CD8-positive, alpha-beta memory T cell (primary cell): ENCODE results near the gene FAT1. TPM values are rescaled to one million over a fixed set of nuclear protein-coding genes. Genes with fewer than 3 reads are reported as not detected.

ENCODE experiments used
- CTCF ChIA-PET: fragments of 350-600 bp; sonication (Branson Sonifier 250); formaldehyde crosslinking; loops from one replicate; lab custom pipeline; 2021; ENCODE audit warnings: antibody characterized with exemption; lab: Charles Lee
- POLR2A ChIA-PET: fragments of 350-600 bp; sonication (Branson Sonifier 250); formaldehyde crosslinking; loops from one replicate; lab custom pipeline; 2021; ENCODE audit warnings: antibody characterized with exemption; lab: Charles Lee
- DNase-seq, 5 donors: peaks; one replicate each; pipeline versions ENCODE4 v3.0.0 to v3.0.0-alpha.2; 2020 to 2022; ENCODE audit warnings: mixed read lengths in 1 of 5
- H3K27ac ChIP-seq: one replicate; pipeline ENCODE4 v1.7.0; 2013; ENCODE audit warnings: low read depth, mild to moderate bottlenecking, low read length, moderate library complexity
- H3K27me3 ChIP-seq: 2 replicates; pipeline ENCODE4 v1.7.0; 2013; ENCODE audit warnings: low read length, mild to moderate bottlenecking; ENCODE audit not compliant: insufficient read depth, poor library complexity, severe bottlenecking
- H3K36me3 ChIP-seq: 2 replicates; pipeline ENCODE4 v1.7.0; 2013; ENCODE audit warnings: mild to moderate bottlenecking, low read length, moderate library complexity; ENCODE audit not compliant: insufficient read depth
- H3K4me1 ChIP-seq: 2 replicates; pipeline ENCODE4 v1.7.0; 2013; ENCODE audit warnings: mild to moderate bottlenecking, low read length, moderate library complexity; ENCODE audit not compliant: insufficient read depth
- H3K4me3 ChIP-seq: 2 replicates; pipeline ENCODE4 v1.7.0; 2013; ENCODE audit warnings: mild to moderate bottlenecking, low read length
- H3K9me3 ChIP-seq: 2 replicates; pipeline ENCODE4 v1.7.0; 2013; ENCODE audit warnings: mild to moderate bottlenecking, low read length
- H3K27ac Mint-ChIP-seq, 8 donors: one replicate each; pipeline ENCODE4 v1.8.0; 2020 to 2021; ENCODE audit warnings: mixed read lengths in 8 of 8, mild to moderate bottlenecking in 6 of 8, inconsistent platforms in 3 of 8, moderate library complexity in 3 of 8
- H3K27me3 Mint-ChIP-seq, 2 donors: one replicate each; pipeline ENCODE4 v1.8.0; 2020 to 2021; ENCODE audit warnings: mixed read lengths in 2 of 2, mild to moderate bottlenecking in 1 of 2, moderate library complexity in 1 of 2
- H3K36me3 Mint-ChIP-seq, 3 donors: one replicate each; pipeline ENCODE4 v1.8.0; 2020 to 2021; ENCODE audit warnings: mixed read lengths in 3 of 3, inconsistent platforms in 1 of 3, mild to moderate bottlenecking in 1 of 3
- H3K4me1 Mint-ChIP-seq, 3 donors: one replicate each; pipeline ENCODE4 v1.8.0; 2020 to 2021; ENCODE audit warnings: mixed read lengths in 3 of 3, inconsistent platforms in 1 of 3, mild to moderate bottlenecking in 1 of 3
- H3K4me3 Mint-ChIP-seq, 7 donors: one replicate each; pipeline ENCODE4 v1.8.0; 2020 to 2021; ENCODE audit warnings: mixed read lengths in 7 of 7, mild to moderate bottlenecking in 6 of 7, moderate library complexity in 4 of 7, inconsistent platforms in 2 of 7
- H3K9me3 Mint-ChIP-seq, 5 donors: one replicate each; pipeline ENCODE4 v1.8.0; 2020 to 2022; ENCODE audit warnings: mixed read lengths in 5 of 5, mild to moderate bottlenecking in 3 of 5, moderate library complexity in 2 of 5, inconsistent platforms in 1 of 5
- polyA plus RNA-seq: library from polyadenylated mRNA; unstranded; fragments of 300-500 nt; fragmentation: Illumina TruSeq; gene quantifications from one replicate; pipeline ENCODE4 v1.2.3, GENCODE V29; 2021
- total RNA-seq, 2 experiments: library from RNA; stranded (reverse); gene quantifications; one replicate each; pipeline ENCODE4 v1.2.3, GENCODE V29; 2021

FAT1 gene
- total and polyA plus RNA-seq, 3 experiments from 2014 or later = not detected

DNA sequence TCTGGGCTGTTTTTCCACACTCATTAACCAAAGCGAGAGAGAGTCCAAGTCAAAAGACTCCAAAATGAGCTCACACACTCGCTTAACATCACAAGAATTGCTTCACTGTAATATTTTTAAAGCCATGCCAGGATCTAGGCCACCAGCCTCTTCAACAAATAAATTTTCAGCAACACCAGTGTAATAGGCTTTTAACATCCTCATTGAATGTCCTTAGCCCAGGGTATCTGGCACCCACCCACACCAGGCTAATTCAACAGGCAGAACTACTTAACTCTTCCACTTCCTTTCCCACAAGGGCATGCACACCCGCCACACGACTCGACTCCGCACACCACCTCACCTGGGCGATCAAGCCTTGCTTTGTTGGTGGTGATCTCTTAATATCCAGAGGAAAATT is 34.2 kb downstream of the FAT1 start:
- H3K27me3 ChIP-seq = no peaks in the 10 kb centered on the region
- H3K27ac Mint-ChIP-seq = no peak overlapping the region
- ChIA-PET CTCF (no interaction called here), POLR2A (no interaction called here)
- no peaks in the 10 kb centered on the region for H3K4me1 ChIP-seq
- peaks cover 0 to 2% (median 0%) of the 10 kb centered on the region in 3 donors for H3K36me3 Mint-ChIP-seq
- no peak overlapping the region for H3K4me3 ChIP-seq
- no peaks in the 10 kb centered on the region for H3K9me3 ChIP-seq
- H3K4me1 Mint-ChIP-seq = no peaks in the 10 kb centered on the region
- H3K27me3 Mint-ChIP-seq = no peaks in the 10 kb centered on the region
- no peak overlapping the region for H3K27ac ChIP-seq
- H3K4me3 Mint-ChIP-seq = no peak overlapping the region
- H3K9me3 Mint-ChIP-seq = peaks cover 0 to 9% (median 5%) of the 10 kb centered on the region in 5 donors
- DNase-seq = no peak
- H3K36me3 ChIP-seq = no peaks in the 10 kb centered on the region

- no peak for DNase-seq
- Mint-ChIP-seq H3K4me3 (no peak overlapping the region), H3K36me3 (peaks cover 0 to 2% (median 0%) of the 10 kb centered on the region in 3 donors), H3K9me3 (peaks cover 0 to 8% (median 0%) of the 10 kb centered on the region in 5 donors), H3K4me1 (no peaks in the 10 kb centered on the region), H3K27ac (no peak overlapping the region), H3K27me3 (no peaks in the 10 kb centered on the region)
- Histone ChIP-seq H3K36me3 (no peaks in the 10 kb centered on the region), H3K27me3 (no peaks in the 10 kb centered on the region), H3K27ac (no peak overlapping the region), H3K4me3 (no peak overlapping the region), H3K9me3 (no peaks in the 10 kb centered on the region), H3K4me1 (no peaks in the 10 kb centered on the region)
- POLR2A ChIA-PET = no interaction called here
- CTCF ChIA-PET = no interaction called here
Measured at GRCh38 chr4:186688150-186688943, 35.3 kb downstream of the FAT1 start.

GRCh38 chr4:186687265-186687664 is 36.4 kb downstream of the FAT1 start:
- ChIA-PET CTCF (no interaction called here), POLR2A (no interaction called here)
- Mint-ChIP-seq H3K4me3 (no peak overlapping the region), H3K36me3 (no peaks in the 10 kb centered on the region), H3K9me3 (peaks cover 0 to 9% (median 2%) of the 10 kb centered on the region in 5 donors), H3K4me1 (no peaks in the 10 kb centered on the region), H3K27ac (no peak overlapping the region), H3K27me3 (no peaks in the 10 kb centered on the region)
- DNase-seq = no peak
- Histone ChIP-seq H3K27ac (no peak overlapping the region), H3K9me3 (no peaks in the 10 kb centered on the region), H3K4me3 (no peak overlapping the region), H3K4me1 (no peaks in the 10 kb centered on the region), H3K36me3 (no peaks in the 10 kb centered on the region), H3K27me3 (no peaks in the 10 kb centered on the region)

DNA sequence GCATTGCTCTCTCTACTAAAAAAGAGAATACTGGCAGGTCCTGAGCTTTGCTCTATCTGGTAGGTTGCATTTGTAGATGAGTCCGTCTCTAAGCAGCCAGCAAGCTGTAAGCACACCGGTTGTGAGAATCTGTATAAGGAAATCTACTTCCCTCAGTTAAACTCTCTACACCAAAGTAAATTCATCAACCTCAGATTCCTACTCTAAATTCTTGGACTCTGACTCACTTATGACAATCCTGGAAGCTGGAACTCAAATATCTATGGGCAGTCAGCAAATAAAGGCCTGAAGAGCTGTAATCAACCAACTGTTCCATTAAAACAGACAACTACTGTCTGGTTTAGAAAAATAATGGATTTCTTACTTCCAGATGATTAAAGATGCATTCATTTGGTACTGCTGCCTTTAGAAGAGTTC is 37.9 kb downstream of the FAT1 start:
- Histone ChIP-seq H3K4me3 (no peak overlapping the region), H3K36me3 (no peaks in the 10 kb centered on the region), H3K4me1 (no peaks in the 10 kb centered on the region), H3K27ac (no peak overlapping the region), H3K9me3 (no peaks in the 10 kb centered on the region), H3K27me3 (no peaks in the 10 kb centered on the region)
- Mint-ChIP-seq H3K27me3 (no peaks in the 10 kb centered on the region), H3K9me3 (peaks cover 0 to 9% (median 2%) of the 10 kb centered on the region in 5 donors), H3K4me3 (peak overlapping the region in 1 of 7 donors; percentile 33), H3K27ac (no peak overlapping the region), H3K4me1 (no peaks in the 10 kb centered on the region), H3K36me3 (no peaks in the 10 kb centered on the region)
- POLR2A ChIA-PET = no interaction called here
- CTCF ChIA-PET = no interaction called here
- no peak for DNase-seq

DNA sequence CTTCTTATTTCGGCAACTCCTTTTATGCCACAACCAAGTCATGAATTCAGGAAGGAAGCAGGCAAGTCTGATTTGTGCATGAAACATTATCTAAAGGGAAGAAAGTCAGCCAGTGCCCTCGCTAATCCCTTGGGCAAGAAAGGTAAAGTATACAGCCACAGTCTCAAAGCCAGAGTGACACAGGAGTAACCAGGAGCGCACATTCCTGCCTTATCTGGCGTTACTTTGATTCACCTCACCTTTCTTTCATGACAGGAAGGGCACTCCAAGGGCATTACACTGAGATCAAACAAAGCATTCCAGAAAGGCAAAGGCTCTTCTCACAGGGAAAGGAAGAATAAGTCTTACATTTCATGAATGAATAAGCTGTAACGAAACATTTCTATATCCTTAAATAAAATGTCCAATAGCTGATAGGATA is 38.8 kb downstream of the FAT1 start:
- Mint-ChIP-seq H3K9me3 (peaks cover 0 to 9% (median 4%) of the 10 kb centered on the region in 5 donors), H3K27ac (no peak overlapping the region), H3K27me3 (no peaks in the 10 kb centered on the region), H3K4me1 (no peaks in the 10 kb centered on the region), H3K36me3 (no peaks in the 10 kb centered on the region), H3K4me3 (no peak overlapping the region)
- Histone ChIP-seq H3K4me1 (no peaks in the 10 kb centered on the region), H3K4me3 (no peak overlapping the region), H3K9me3 (no peaks in the 10 kb centered on the region), H3K36me3 (no peaks in the 10 kb centered on the region), H3K27me3 (no peaks in the 10 kb centered on the region), H3K27ac (no peak overlapping the region)
- DNase-seq = no peak
- CTCF ChIA-PET = no interaction called here
- POLR2A ChIA-PET = no interaction called here

GRCh38 chr4:186684220-186684619 is 39.4 kb downstream of the FAT1 start:
- CTCF ChIA-PET = no interaction called here
- no peak for DNase-seq
- POLR2A ChIA-PET = no interaction called here
- Mint-ChIP-seq H3K36me3 (no peaks in the 10 kb centered on the region), H3K9me3 (peaks cover 0 to 7% (median 4%) of the 10 kb centered on the region in 5 donors), H3K27me3 (no peaks in the 10 kb centered on the region), H3K27ac (no peak overlapping the region), H3K4me3 (no peak overlapping the region), H3K4me1 (no peaks in the 10 kb centered on the region)
- Histone ChIP-seq H3K4me3 (no peak overlapping the region), H3K36me3 (no peaks in the 10 kb centered on the region), H3K27ac (no peak overlapping the region), H3K27me3 (no peaks in the 10 kb centered on the region), H3K4me1 (no peaks in the 10 kb centered on the region), H3K9me3 (no peaks in the 10 kb centered on the region)

DNA sequence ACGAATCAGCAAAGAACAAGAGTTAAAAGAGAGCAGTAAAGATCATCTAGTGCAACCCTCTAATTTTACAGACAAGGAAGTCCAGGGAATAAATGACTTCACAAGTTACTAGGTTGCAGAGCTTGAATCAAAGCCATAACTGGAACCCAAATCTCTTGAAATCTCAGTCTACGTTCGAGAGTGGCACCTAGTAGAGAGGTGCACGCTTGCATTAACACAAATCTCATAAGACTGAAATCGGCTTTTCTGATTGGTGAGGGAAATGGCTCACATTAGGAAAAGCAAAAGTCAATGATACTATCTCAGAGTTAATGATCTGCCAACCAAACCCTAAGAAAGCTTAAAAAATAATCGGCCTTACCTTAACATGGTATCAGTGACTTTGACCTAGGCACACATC is 43.0 kb downstream of the FAT1 start:
- Histone ChIP-seq H3K4me1 (no peaks in the 10 kb centered on the region), H3K4me3 (no peak overlapping the region), H3K27ac (no peak overlapping the region), H3K36me3 (no peaks in the 10 kb centered on the region), H3K9me3 (no peaks in the 10 kb centered on the region), H3K27me3 (no peaks in the 10 kb centered on the region)
- ChIA-PET CTCF (no interaction called here), POLR2A (no interaction called here)
- DNase-seq = no peak
- Mint-ChIP-seq H3K4me3 (no peak overlapping the region), H3K9me3 (peaks cover 0 to 7% (median 4%) of the 10 kb centered on the region in 5 donors), H3K27ac (no peak overlapping the region), H3K27me3 (no peaks in the 10 kb centered on the region), H3K4me1 (no peaks in the 10 kb centered on the region), H3K36me3 (no peaks in the 10 kb centered on the region)

- DNase-seq = no peak
- Histone ChIP-seq H3K4me3 (no peak overlapping the region), H3K27ac (no peak overlapping the region), H3K36me3 (no peaks in the 10 kb centered on the region), H3K27me3 (no peaks in the 10 kb centered on the region), H3K9me3 (no peaks in the 10 kb centered on the region), H3K4me1 (no peaks in the 10 kb centered on the region)
- peaks cover 0 to 4% (median 2%) of the 10 kb centered on the region in 5 donors for H3K9me3 Mint-ChIP-seq
- H3K27me3 Mint-ChIP-seq = no peaks in the 10 kb centered on the region
- H3K27ac Mint-ChIP-seq = no peak overlapping the region
- POLR2A ChIA-PET = no interaction called here
- H3K36me3 Mint-ChIP-seq = no peaks in the 10 kb centered on the region
- CTCF ChIA-PET = no interaction called here
- no peak overlapping the region for H3K4me3 Mint-ChIP-seq
- H3K4me1 Mint-ChIP-seq = no peaks in the 10 kb centered on the region
Measured at GRCh38 chr4:186676531-186677161, 47.0 kb downstream of the FAT1 start.
